ENCODE measurements around the gene UBAC1.

UBAC1 gene

DNA sequence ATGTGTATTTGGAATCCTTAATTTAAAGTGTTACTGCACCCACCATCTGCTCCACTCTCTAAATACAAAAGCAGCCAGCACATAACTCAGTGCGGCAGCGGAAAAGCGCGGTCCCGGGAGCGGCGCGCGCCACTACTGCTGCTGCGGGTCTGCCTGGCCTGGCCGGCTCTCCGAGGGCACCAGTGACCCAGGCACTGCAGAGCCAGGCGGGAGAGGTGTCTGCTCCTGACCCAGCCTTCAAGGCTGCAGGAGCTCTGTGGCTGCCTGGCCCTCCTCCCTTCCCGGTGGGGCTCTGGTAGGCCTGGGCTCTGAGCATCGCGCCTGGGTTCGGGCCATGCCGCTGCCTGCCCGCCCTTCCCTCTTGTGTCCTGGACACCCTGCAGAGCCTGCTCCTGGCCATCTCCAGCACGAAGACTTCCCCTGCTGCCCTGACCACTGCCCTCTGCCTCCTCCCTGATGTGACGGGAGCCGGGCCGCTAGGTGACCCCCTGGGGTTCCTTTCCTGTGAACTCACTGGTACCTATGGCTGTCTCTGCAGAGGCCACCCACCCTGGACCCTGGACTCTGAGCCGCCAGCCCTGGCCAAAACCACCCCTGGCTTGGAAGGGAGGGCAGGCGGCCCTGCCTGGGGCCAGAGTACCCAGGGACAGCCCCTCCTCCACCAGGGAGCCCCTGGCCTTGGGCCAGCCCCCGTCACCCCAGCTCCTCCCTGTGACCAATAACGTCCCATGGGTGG is 32.8 kb upstream of the UBAC1 start:
- DNase-seq, result no peak

- DNase-seq, result no peak
Observed at GRCh38 chr9:135993409-135993742, 32.2 kb upstream of the UBAC1 start.

- peak in 15 of 51 donors; percentile 9 to 69 (median 26) for DNase-seq
Observed at GRCh38 chr9:135992486-135993408, 31.6 kb upstream of the UBAC1 start.

DNA sequence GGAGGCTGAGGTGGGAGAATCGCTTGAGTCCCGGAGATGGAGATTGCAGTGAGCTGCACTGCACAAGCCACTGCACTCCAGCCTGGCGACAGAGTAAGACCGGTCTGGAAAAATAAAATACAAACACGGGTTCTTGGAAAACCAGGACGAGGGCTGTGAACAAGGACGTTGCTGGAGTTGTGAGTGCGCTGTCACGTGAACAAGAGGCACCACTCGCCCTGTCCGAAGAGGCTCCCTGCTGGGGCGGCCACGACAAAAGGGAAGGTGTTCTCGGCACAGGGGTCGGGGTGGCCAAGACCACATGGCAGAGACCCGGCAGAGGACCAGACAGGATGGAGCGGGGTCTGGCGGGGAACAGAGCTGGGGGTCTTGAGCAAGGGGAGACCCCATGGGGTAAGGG is 30.6 kb upstream of the UBAC1 start:
- DNase-seq, result no peak

DNA sequence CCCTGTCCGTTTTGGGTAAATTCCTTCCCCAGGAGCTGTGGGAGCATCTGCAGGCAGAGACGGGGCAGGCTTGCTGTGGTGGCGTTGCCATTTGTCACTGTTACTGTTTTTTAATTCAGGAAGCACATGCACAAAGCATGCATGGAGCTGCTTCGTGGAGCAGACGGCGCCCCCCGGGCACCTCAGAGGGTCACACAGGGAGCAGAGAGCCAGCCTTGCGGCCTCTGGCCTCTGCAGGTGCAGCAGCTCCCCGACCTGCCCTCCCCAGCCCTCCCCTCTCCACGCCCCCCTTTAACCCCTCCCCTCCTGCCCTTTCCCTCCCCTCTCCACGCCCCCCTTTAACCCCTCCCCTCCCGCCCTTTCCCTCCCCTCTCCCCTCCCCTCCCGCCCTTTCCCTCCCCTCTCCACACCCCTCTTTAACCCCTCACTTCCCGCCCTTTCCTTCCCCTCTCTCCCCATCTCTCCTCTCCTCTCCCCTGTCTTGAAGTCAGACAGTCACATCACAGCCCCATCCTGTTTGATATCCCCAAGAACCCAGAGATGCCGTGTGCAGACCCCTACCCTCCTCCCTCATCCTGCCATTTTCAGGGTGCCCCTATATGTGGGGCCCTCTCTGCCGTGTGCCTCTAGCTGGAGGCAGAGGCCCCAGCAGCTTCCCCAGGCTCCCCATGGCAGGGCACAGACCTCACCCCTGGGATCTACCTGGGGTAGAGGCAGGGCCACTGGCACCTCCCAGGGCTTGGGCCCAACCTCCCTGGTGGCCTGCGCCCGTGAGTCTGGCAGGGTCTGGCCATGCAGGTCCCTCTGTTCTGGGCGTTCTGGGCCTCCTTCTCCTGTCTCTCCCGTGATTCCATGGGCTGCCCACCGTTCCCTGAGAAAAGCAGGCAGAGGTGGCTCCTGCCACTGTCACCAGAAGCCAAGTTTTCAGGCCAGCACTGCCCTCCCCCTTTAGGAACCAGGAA is 29.6 kb upstream of the UBAC1 start:
- DNase-seq, result peak in 18 of 51 donors; percentile 13 to 68 (median 32)

- DNase-seq, result peak in 30 of 51 donors; percentile 11 to 74 (median 40)
Observed at GRCh38 chr9:135989722-135990467, 28.7 kb upstream of the UBAC1 start.

DNA sequence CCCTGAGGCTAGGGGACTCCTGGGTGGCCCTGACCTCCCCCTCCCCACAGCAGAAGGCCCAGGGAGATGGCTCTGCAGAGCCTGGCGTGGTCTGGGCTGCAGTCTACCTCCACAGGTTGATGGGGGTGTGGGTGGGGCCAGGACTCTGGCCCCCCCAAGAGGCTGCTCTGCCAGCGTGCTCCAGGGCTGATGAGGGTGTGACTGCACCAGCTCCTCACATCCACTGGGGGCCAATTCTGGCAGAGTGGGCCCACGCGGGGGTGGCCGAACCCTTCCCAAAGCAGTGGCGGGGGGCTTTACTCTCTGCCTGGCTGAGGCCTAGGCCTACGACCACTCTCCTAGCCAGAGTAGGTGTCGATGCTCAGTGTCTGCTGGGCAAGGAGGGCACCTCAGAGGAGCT is 28.0 kb upstream of the UBAC1 start:
- no peak for DNase-seq

DNA sequence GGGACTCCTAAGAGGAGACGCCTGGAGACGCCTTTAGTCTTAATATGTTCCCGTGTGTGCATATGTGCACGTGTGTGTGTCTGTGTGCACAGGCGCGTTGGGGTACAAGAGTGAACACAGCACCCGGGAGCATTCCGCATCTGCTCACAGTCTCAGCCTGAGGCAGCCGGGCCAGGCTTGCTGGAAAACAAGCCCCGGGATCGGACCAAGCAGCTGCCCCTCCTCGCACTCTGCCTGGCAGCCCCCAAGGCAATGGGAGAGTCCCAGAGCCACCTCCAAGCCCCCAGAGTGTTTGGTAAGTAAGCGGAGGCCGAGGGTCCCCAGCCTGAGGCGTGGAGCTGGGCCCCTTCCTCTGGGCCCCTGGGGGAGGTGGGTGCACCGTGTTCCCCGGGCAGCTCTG is 27.3 kb upstream of the UBAC1 start:
- DNase-seq, result no peak

- no peak for DNase-seq
Observed at GRCh38 chr9:135987838-135988404, 26.7 kb upstream of the UBAC1 start.

GRCh38 chr9:135986605-135987004 is 25.4 kb upstream of the UBAC1 start:
- no peak for DNase-seq

GRCh38 chr9:135985889-135986288 is 24.7 kb upstream of the UBAC1 start:
- DNase-seq, result no peak

DNA sequence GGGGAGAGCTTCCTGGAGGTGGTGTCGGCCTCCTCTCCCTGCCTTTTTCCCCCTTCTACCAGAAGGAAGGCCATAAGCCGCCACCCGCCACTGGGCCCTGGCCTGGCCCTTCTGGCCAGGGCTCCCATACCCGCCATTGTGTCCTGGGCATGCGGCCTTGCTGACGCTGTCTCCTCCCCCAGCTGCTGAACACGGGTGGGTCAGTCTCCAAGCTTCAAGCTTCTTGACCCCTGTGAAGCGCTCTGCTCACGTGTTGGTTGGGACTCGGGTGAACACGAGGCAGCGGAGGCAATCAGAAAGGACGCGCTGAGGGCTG is 24.2 kb upstream of the UBAC1 start:
- no peak for DNase-seq

GRCh38 chr9:135984072-135984710 is 23.0 kb upstream of the UBAC1 start:
- no peak for DNase-seq

DNA sequence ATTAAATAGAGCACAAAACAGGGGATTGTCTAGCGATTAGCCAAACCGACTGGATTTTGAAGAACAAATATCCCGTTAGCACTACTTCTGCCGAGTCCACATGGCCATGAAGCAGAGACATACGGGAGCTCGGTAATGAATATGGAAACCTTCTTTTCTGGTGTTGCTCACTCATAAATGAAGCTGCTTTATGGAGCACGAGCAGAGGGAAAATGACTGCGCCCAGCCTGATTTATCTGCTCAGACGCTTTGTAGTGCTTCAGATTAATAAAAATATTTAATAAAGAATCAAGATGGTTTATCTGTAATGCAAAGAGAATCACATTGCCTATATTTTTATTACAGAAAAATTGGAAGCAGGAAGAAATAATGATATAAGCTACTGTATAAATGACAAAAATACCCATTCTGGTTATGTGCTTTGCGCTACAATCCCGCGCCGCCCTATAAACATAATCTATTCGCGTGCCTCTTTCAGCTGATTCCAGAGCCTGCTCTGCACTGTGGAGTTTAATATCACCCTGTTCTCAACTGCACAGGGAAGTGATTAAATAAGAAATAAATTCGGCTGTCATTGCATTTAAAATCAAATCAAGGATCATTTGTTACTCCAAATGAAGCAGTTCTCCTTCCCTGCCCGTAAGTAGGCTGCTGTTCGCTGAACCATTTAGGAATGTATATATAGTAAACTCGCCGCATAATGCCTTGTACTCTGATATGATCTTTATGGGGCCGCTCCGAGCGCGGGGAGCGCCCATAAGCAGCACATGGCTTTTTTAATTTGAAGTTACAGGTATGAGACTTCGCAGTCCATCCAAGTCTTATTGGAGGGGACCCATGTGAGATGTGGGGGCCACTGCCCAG is 22.3 kb upstream of the UBAC1 start:
- no peak for DNase-seq

- DNase-seq, result peak in 1 of 51 donors; percentile 14
Observed at GRCh38 chr9:135982499-135983207, 21.5 kb upstream of the UBAC1 start.

GRCh38 chr9:135980926-135981630 is 19.9 kb upstream of the UBAC1 start:
- peak in 48 of 51 donors; percentile 14 to 93 (median 74) for DNase-seq

DNA sequence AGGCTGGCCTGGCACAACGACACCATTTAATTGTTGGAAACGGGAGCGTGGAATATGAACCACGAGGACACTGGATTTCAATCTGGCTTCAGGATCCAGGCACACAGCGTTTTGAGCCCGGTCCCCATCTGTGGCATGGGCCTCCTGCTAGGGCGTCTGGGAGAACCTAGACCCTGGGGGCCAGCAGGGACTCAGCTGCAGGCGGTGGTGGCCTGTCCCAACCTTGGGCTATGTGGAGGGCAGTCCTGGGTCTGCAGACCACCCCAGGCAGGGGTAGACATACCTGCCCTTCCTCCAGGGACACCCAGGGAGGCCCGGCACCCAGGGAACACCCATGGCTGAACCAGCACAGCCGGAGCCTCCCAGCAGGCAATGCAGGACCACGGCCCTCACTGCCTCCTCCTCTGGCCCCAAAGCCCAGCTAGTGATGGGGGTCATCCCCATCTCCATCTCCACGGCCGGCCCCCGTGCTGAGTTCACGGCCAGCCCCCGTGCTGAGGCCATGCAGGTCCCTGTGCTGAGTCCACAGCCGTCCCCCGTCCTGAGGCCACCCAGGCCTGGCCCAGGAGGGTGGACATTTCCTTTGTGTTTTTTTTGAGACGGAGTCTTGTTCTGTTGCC is 18.5 kb upstream of the UBAC1 start:
- peak in 3 of 51 donors; percentile 19 to 70 (median 40) for DNase-seq
